GM12878 (cell line): ENCODE results near the gene ENG. TPM values are rescaled to one million over a fixed set of nuclear protein-coding genes. Genes with fewer than 3 reads are reported as not detected.

Source experiments
- ATAC-seq: fragments of 200-7000 bp; cut with Tn5 transposase; 3 replicates; pipeline ENCODE4 v1.9.1; 2020; ENCODE audit warnings: mild to moderate bottlenecking, moderate library complexity
- BruUV-seq: library from RNA; stranded (reverse); fragments of 400-500 nt; replicated peaks from 2 replicates; lab custom pipeline; 2021; lab: Mats Ljungman, UMichigan
- CTCF ChIA-PET: fragments of 300-600 bp; sonication (Branson Sonifier 250); formaldehyde crosslinking; extraction: SDS; loops from one replicate; lab custom pipeline; 2021; ENCODE audit warnings: inconsistent platforms; lab: Yijun Ruan, JAX
- POLR2A ChIA-PET: fragments of 350-600 bp; formaldehyde crosslinking; extraction: SDS; loops from one replicate; lab custom pipeline; 2021; ENCODE audit warnings: inconsistent platforms; lab: Charles Lee
- RAD21 ChIA-PET: fragments of 300-600 bp; sonication (Branson Sonifier 250); formaldehyde crosslinking; loops from one replicate; lab custom pipeline; 2023; ENCODE audit warnings: antibody characterized with exemption; ENCODE audit not compliant: unreplicated experiment; lab: Charles Lee
- SMC1A ChIA-PET: fragments of 300-600 bp; sonication (Branson Sonifier 250); formaldehyde crosslinking; loops from one replicate; lab custom pipeline; 2023; ENCODE audit not compliant: unreplicated experiment, uncharacterized antibody; lab: Charles Lee
- DNase-seq: peaks from one replicate; pipeline ENCODE4 v3.0.0-alpha.2; 2011; ENCODE audit warnings: low read depth, low spot score
- FAIRE-seq: peaks from 3 replicates; lab custom pipeline; 2011; peaks lifted over from hg19 to GRCh38; lab: Jason Lieb, UNC
- H2AFZ ChIP-seq: 2 replicates; pipeline ENCODE4 v1.6.0; 2011; ENCODE audit warnings: low read depth, low read length, control low read depth; ENCODE audit not compliant: control insufficient read depth
- H3K27ac ChIP-seq: 2 replicates; pipeline ENCODE4 v1.5.1; 2011; ENCODE audit warnings: control low read depth; ENCODE audit not compliant: control insufficient read depth, insufficient read depth
- H3K27me3 ChIP-seq, 2 experiments: replicated peaks in 1 of 2; 2 replicates each; pipeline versions ENCODE4 v1.6.0 to v1.6.1; 2011; ENCODE audit warnings: low read length in 1 of 2; ENCODE audit not compliant: control insufficient read depth in 2 of 2, insufficient read depth in 2 of 2
- H3K36me3 ChIP-seq, 2 experiments: 2 replicates each; pipeline ENCODE4 v1.5.1; 2011; ENCODE audit warnings: low read length in 1 of 2; ENCODE audit not compliant: control insufficient read depth in 2 of 2, insufficient read depth in 2 of 2
- H3K4me1 ChIP-seq: 2 replicates; pipeline ENCODE4 v1.6.1; 2011; ENCODE audit warnings: mild to moderate bottlenecking, low read length, moderate library complexity, mixed read lengths; ENCODE audit not compliant: control insufficient read depth, insufficient read depth
- H3K4me2 ChIP-seq: 2 replicates; pipeline ENCODE4 v1.6.0; 2011; ENCODE audit warnings: control low read depth; ENCODE audit not compliant: control insufficient read depth, insufficient read depth
- H3K4me3 ChIP-seq: fragments of 200-600 bp; sonication (generic); 2 replicates; pipeline ENCODE4 v1.5.1; 2016
- H3K79me2 ChIP-seq: 2 replicates; pipeline ENCODE4 v1.6.0; 2011; ENCODE audit warnings: low read length; ENCODE audit not compliant: control insufficient read depth, insufficient read depth
- H3K9ac ChIP-seq: 2 replicates; pipeline ENCODE4 v1.8.0; 2011; ENCODE audit warnings: low read length, control low read depth, mixed read lengths; ENCODE audit not compliant: control insufficient read depth, insufficient read depth
- H3K9me3 ChIP-seq: replicated peaks from 3 replicates; pipeline ENCODE4 v1.5.1; 2011; ENCODE audit warnings: mild to moderate bottlenecking, low read length; ENCODE audit not compliant: control insufficient read depth, insufficient read depth
- H4K20me1 ChIP-seq: 2 replicates; pipeline ENCODE4 v1.6.0; 2011; ENCODE audit not compliant: control insufficient read depth, insufficient read depth
- MEF2A ChIP-seq: IDR thresholded peaks from 2 replicates; pipeline ENCODE4 v1.6.1; 2011; ENCODE audit warnings: low read depth, mild to moderate bottlenecking, low read length, moderate library complexity; ENCODE audit not compliant: insufficient read depth
- MYC ChIP-seq: IDR thresholded peaks from 2 replicates; pipeline ENCODE4 v1.6.1; 2011; ENCODE audit warnings: mild to moderate bottlenecking, low read length, moderate library complexity, inconsistent platforms; ENCODE audit not compliant: insufficient read depth, insufficient replicate concordance, insufficient read length, severe bottlenecking
- NFXL1 ChIP-seq: fragments of 450-650 bp; IDR thresholded peaks from 2 replicates; pipeline ENCODE4 v1.6.1; 2017; ENCODE audit warnings: antibody characterized with exemption, mild to moderate bottlenecking, borderline replicate concordance
- NR2C2 ChIP-seq: IDR thresholded peaks from 2 replicates; pipeline ENCODE4 v1.6.1; 2011; ENCODE audit warnings: borderline replicate concordance, low read depth; ENCODE audit not compliant: control insufficient read depth, insufficient read length
- NRF1 ChIP-seq: conservative IDR thresholded peaks from 2 replicates; pipeline ENCODE4 v1.6.1; 2011; ENCODE audit warnings: mild to moderate bottlenecking, low read depth, low read length, improper control_type of control experiment
- POLR2AphosphoS2 ChIP-seq: IDR thresholded peaks from 2 replicates; pipeline ENCODE4 v1.6.1; 2011; ENCODE audit warnings: low read depth, mild to moderate bottlenecking, low read length, improper control_type of control experiment, moderate library complexity
- RELA ChIP-seq: fragments of 450-650 bp; IDR thresholded peaks from 2 replicates; pipeline ENCODE4 v1.8.0; 2014; ENCODE audit warnings: borderline replicate concordance; ENCODE audit not compliant: partially characterized antibody
- SMAD5 ChIP-seq: IDR thresholded peaks from 2 replicates; pipeline ENCODE4 v1.6.1; 2016; ENCODE audit warnings: antibody characterized with exemption, low read depth
- SMC3 ChIP-seq: IDR thresholded peaks from 2 replicates; pipeline ENCODE4 v1.6.1; 2011; ENCODE audit warnings: low read length, improper control_type of control experiment, borderline replicate concordance
- WGBS: methylation state at CpG from one replicate; pipeline ENCODE4 v1.1.6; 2016; ENCODE audit warnings: low lambda C conversion rate; ENCODE audit not compliant: insufficient replicate concordance, insufficient coverage; ENCODE audit errors: missing lambda C conversion rate; 5-methylcytosine and 5-hydroxymethylcytosine counted together
- in situ Hi-C: fragments of 300-500 bp; cut with MboI; formaldehyde crosslinking; loops from 9 replicates; pipeline ENCODE4 v1.14.3; 2018; ENCODE audit warnings: mixed read lengths
- intact Hi-C: fragments of 100-400 bp; cut with micrococcal nuclease; formaldehyde crosslinking; loops from one replicate; pipeline ENCODE4 v1.14.2; 2022; ENCODE audit not compliant: unreplicated experiment
- polyA plus RNA-seq, 11 experiments: library from polyadenylated mRNA; depleted of rRNA in 4 of 11; unstranded in 6 of 11; stranded (reverse) in 5 of 11; fragments of >200 nt; fragmentation: Nextera tagmentation in 4 of 11; fragmentation: Illumina TruSeq in 1 of 11; extraction: Ambion mirVana in 4 of 11; extraction: Trizol in 1 of 11; gene quantifications; 1 replicate in 1 of 11; 2 replicates in 10 of 11; pipeline versions ENCODE4 v1.2.1 to v1.2.3, GENCODE V29; 2011 to 2016; ENCODE audit warnings: inconsistent platforms in 2 of 11, missing spikeins in 2 of 11, low read depth in 1 of 11
- total RNA-seq, 4 experiments: library from RNA; depleted of rRNA in 3 of 4; stranded (reverse); fragments of >200 nt in 3 of 4; fragmentation: Illumina TruSeq in 1 of 4; extraction: Trizol in 1 of 4; gene quantifications; 2 replicates each; pipeline versions ENCODE4 v1.2.1 to v1.2.3, GENCODE V29; 2013 to 2021
- TF ChIP-seq, protein P1 (sequence below): fragments of 150-350 bp; IDR thresholded peaks from 2 replicates; pipeline ENCODE4 v1.6.1; 2016; ENCODE audit warnings: low read depth, low read length
- TF ChIP-seq, protein P2 (sequence below), 3 experiments: IDR thresholded peaks in 2 of 3; conservative IDR thresholded peaks in 1 of 3; 2 replicates each; pipeline ENCODE4 v1.5.1; 2011; ENCODE audit warnings: low read depth in 3 of 3, low read length in 3 of 3, mild to moderate bottlenecking in 3 of 3, control low read depth in 2 of 3, moderate library complexity in 2 of 3, inconsistent platforms in 1 of 3, mixed read lengths in 1 of 3; ENCODE audit not compliant: control insufficient read depth in 2 of 3, insufficient read depth in 1 of 3; ENCODE audit errors: extremely low read depth in 1 of 3

Gene ENG
- total and polyA plus RNA-seq, 10 of the 15 experiments (the other 5 are each of a cell fraction or from before 2014, with no cell fraction given) = 0.14 to 10.1 (median 2.0) TPM

GRCh38 chr9:127805620-127806019 is 48.8 kb downstream of the ENG start:
- ATAC-seq (no peak), FAIRE-seq (peak; percentile 41), DNase-seq (no peak)
- TF ChIP-seq POLR2AphosphoS2 = no peak
- TF ChIP-seq, protein P1, sequence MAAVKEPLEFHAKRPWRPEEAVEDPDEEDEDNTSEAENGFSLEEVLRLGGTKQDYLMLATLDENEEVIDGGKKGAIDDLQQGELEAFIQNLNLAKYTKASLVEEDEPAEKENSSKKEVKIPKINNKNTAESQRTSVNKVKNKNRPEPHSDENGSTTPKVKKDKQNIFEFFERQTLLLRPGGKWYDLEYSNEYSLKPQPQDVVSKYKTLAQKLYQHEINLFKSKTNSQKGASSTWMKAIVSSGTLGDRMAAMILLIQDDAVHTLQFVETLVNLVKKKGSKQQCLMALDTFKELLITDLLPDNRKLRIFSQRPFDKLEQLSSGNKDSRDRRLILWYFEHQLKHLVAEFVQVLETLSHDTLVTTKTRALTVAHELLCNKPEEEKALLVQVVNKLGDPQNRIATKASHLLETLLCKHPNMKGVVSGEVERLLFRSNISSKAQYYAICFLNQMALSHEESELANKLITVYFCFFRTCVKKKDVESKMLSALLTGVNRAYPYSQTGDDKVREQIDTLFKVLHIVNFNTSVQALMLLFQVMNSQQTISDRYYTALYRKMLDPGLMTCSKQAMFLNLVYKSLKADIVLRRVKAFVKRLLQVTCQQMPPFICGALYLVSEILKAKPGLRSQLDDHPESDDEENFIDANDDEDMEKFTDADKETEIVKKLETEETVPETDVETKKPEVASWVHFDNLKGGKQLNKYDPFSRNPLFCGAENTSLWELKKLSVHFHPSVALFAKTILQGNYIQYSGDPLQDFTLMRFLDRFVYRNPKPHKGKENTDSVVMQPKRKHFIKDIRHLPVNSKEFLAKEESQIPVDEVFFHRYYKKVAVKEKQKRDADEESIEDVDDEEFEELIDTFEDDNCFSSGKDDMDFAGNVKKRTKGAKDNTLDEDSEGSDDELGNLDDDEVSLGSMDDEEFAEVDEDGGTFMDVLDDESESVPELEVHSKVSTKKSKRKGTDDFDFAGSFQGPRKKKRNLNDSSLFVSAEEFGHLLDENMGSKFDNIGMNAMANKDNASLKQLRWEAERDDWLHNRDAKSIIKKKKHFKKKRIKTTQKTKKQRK = no peak
- TF ChIP-seq RELA = no peak
- no peak for TF ChIP-seq NRF1
- no peak for TF ChIP-seq SMAD5
- TF ChIP-seq, protein P2, sequence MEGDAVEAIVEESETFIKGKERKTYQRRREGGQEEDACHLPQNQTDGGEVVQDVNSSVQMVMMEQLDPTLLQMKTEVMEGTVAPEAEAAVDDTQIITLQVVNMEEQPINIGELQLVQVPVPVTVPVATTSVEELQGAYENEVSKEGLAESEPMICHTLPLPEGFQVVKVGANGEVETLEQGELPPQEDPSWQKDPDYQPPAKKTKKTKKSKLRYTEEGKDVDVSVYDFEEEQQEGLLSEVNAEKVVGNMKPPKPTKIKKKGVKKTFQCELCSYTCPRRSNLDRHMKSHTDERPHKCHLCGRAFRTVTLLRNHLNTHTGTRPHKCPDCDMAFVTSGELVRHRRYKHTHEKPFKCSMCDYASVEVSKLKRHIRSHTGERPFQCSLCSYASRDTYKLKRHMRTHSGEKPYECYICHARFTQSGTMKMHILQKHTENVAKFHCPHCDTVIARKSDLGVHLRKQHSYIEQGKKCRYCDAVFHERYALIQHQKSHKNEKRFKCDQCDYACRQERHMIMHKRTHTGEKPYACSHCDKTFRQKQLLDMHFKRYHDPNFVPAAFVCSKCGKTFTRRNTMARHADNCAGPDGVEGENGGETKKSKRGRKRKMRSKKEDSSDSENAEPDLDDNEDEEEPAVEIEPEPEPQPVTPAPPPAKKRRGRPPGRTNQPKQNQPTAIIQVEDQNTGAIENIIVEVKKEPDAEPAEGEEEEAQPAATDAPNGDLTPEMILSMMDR (IDR thresholded peaks at IDR 0.05 in 2 of 3, conservative IDR thresholded peaks at IDR 0.05 in 1 of 3; ENCODE audit: control insufficient read depth in 2 of 3, extremely low read depth in 1 of 3, insufficient read depth in 1 of 3, low read depth in 3 of 3, low read length in 3 of 3) = peak; percentile 19 to 40 (median 39); a peak in 5 of 6 replicates
- 0 out of 2 replicates have a peak, but pooled peaks have one; percentile 5 for TF ChIP-seq SMC3
- TF ChIP-seq MEF2A = no peak
- no peak for TF ChIP-seq MYC
- no peak for TF ChIP-seq NR2C2
- no peak for TF ChIP-seq NFXL1
- SMC1A ChIA-PET = interaction anchor here (0.6 to 1.4 kb wide), 2 partner anchors 16 to 64 kb away, joined by 3 read pairs; no protein-coding TSS in a partner anchor
- BruUV-seq = TSS peak; percentile 58
- Histone ChIP-seq H3K27me3 (no peaks in the 10 kb centered on the region), H3K36me3 (peaks cover 3 to 12% of the 10 kb centered on the region in 2 experiments; a peak in 3 of 4 replicates), H3K4me2 (no peak overlapping the region), H3K27ac (no peak overlapping the region), H3K9me3 (no peaks in the 10 kb centered on the region), H4K20me1 (no peaks in the 10 kb centered on the region), H2AFZ (no peak overlapping the region), H3K9ac (no peak overlapping the region), H3K4me3 (no peak overlapping the region), H3K4me1 (peaks cover 16% of the 10 kb centered on the region), H3K79me2 (peaks cover 20% of the 10 kb centered on the region)
- CTCF ChIA-PET = interaction anchor here (0.7 to 2.5 kb wide), 9 partner anchors 13 to 71 kb away, joined by 3 to 8 read pairs (median 3); partner anchors contain the start of gene TOR2A
- in situ Hi-C loops (no loop called here), intact Hi-C loops (no loop called here)
- RAD21 ChIA-PET = interaction anchor here (0.8 to 1.5 kb wide), 2 partner anchors 64 to 112 kb away, joined by 3 read pairs; no protein-coding TSS in a partner anchor
- POLR2A ChIA-PET = interaction anchor here (0.6 to 0.7 kb wide), 2 partner anchors 57 to 185 kb away, joined by 3 read pairs; no protein-coding TSS in a partner anchor
- 85% methylated on average over 8 of the region's 8 CpGs for WGBS
